D721Med (cell line): Measurements from ENCODE around the gene TRIM58.

Source experiments
- DNase-seq: peaks from one replicate; pipeline ENCODE4 v3.0.0; 2011; ENCODE audit warnings: low spot score; ENCODE audit not compliant: insufficient read length
- FAIRE-seq: peaks from 2 replicates; lab custom pipeline; 2011; peaks lifted over from hg19 to GRCh38; lab: Jason Lieb, UNC
- TF ChIP-seq, protein P1 (sequence below): IDR thresholded peaks from 2 replicates; pipeline ENCODE4 v1.5.1; 2012; ENCODE audit warnings: mild to moderate bottlenecking, control low read depth; ENCODE audit not compliant: insufficient read depth; ENCODE audit errors: missing control alignments

The TRIM58 gene

GRCh38 chr1:247883346-247883745, 26.4 kb downstream of the TRIM58 start:
- DNase-seq (no peak), FAIRE-seq (no peak)
- TF ChIP-seq, protein P1, sequence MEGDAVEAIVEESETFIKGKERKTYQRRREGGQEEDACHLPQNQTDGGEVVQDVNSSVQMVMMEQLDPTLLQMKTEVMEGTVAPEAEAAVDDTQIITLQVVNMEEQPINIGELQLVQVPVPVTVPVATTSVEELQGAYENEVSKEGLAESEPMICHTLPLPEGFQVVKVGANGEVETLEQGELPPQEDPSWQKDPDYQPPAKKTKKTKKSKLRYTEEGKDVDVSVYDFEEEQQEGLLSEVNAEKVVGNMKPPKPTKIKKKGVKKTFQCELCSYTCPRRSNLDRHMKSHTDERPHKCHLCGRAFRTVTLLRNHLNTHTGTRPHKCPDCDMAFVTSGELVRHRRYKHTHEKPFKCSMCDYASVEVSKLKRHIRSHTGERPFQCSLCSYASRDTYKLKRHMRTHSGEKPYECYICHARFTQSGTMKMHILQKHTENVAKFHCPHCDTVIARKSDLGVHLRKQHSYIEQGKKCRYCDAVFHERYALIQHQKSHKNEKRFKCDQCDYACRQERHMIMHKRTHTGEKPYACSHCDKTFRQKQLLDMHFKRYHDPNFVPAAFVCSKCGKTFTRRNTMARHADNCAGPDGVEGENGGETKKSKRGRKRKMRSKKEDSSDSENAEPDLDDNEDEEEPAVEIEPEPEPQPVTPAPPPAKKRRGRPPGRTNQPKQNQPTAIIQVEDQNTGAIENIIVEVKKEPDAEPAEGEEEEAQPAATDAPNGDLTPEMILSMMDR = no peak

DNA sequence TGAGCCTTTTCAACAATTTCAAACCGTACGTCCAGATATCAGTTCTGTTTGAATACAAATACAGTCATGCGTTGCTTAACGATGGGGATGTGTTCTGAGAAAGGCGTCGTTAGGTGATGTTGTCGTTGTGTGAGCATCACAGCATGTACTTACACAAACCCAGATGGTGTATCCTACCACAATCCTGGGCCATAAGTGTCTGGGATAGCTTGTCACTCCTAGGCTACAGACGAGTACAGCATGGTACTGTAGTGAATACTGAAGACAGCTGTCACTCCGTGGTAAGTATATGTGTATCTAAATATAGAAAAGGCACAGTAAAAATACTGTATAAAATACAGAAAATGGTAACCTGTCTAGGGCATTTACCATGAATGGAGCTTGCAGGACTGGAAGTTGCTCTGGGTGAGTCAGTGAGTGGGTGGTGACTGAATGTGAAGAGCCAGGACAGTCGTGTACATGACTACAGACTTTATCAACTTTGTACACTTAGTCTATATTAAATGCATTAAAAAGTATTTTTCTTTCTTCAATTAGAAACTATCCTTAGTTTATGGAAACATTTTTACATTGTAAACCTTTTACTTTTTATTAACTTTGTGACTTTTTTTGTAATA, 27.9 kb downstream of the TRIM58 start:
- FAIRE-seq (no peak), DNase-seq (no peak)
- TF ChIP-seq, protein P1 = no peak

DNA sequence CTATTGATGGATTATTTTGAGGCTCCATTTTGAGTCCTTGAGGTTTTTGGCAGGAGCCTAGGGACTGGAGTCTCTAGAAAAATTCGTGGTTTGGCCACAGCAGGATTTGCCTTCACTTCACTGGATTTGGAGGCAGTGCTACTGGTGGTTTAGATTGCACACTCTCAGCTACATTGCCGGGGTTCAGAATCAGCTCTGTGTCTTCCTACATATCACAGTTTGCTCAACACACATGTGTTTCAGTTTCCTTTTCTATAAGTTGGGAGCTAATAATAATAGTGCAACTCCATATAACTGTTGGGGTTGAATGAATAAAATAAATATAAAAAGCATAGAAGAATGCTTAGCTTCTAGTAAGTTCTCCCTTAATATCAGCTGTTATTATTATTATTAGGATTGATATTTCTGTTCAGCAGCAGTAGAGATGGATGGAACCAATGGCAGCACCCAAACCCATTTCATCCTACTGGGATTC, 38.2 kb downstream of the TRIM58 start, which contains the start of gene OR2W3:
Gene OR2W3 (plus strand): TSS at position 425 of the 475 bp plus-strand sequence. CDS start 0 bp downstream, at position 425.
- TF ChIP-seq, protein P1 = no peak
- DNase-seq (no peak), FAIRE-seq (no peak)

- TF ChIP-seq, protein P1 = no peak
- no peak for FAIRE-seq
- no peak for DNase-seq
Measured at GRCh38 chr1:247895976-247896375, 39.0 kb downstream of the TRIM58 start.

- no peak for DNase-seq
- no peak for FAIRE-seq
- TF ChIP-seq, protein P1 = no peak
Measured at GRCh38 chr1:247904122-247904521, 47.1 kb downstream of the TRIM58 start.

GRCh38 chr1:247905181-247905580, 48.2 kb downstream of the TRIM58 start:
- FAIRE-seq = no peak

More at GRCh38 chr1:247905181-247905580, 48.2 kb downstream of the TRIM58 start:
- DNase-seq = no peak
- TF ChIP-seq, protein P1 = no peak
